Measurements from ENCODE around the gene ARHGAP5. TPM values are rescaled to one million over a fixed set of nuclear protein-coding genes. Genes with fewer than 3 reads are reported as not detected.

The ARHGAP5 gene
- total and polyA plus RNA-seq, 7 donors, result 12.8 to 81.8 (median 56.9) TPM

- ATAC-seq (no peak), DNase-seq (no peak)
- H3K9me3 ChIP-seq, result no peaks in the 10 kb centered on the region
- H3K36me3 ChIP-seq (ENCODE audit: insufficient read depth in 1 of 2, low read depth in 1 of 2), result no peaks in the 10 kb centered on the region
- H3K4me1 ChIP-seq, result peaks cover 20% of the 10 kb centered on the region
- peak overlapping the region; percentile 95 for H3K27ac ChIP-seq
- H3K27me3 ChIP-seq (ENCODE audit: insufficient read depth in 3 of 3, low read length in 2 of 3), result no peaks in the 10 kb centered on the region
- peak overlapping the region; percentile 90 for H3K4me3 ChIP-seq
- 66 to 76% (median 66%) methylated on average over 8 of the region's 8 CpGs for WGBS, 3 donors
- no peak for TF ChIP-seq CTCF (IDR thresholded peaks at IDR 0.05)
- intact Hi-C loops (cut with DNase I), result loop anchor here (5.0 to 10.0 kb wide), 5 partner anchors 140 to 560 kb away; no protein-coding TSS in a partner anchor
These were observed 2.1 kb upstream of the ARHGAP5 start for GRCh38 chr14:32074887-32075572.

GRCh38 chr14:32075672-32076277, 1.3 kb upstream of the ARHGAP5 start:
- TF ChIP-seq CTCF (IDR thresholded peaks at IDR 0.05), result no peak
- H3K36me3 ChIP-seq (ENCODE audit: insufficient read depth in 1 of 2, low read depth in 1 of 2), result no peaks in the 10 kb centered on the region
- ATAC-seq (peak; percentile 20 to 65 (median 46)), DNase-seq (no peak)
- H3K27me3 ChIP-seq (ENCODE audit: insufficient read depth in 3 of 3, low read length in 2 of 3), result no peaks in the 10 kb centered on the region
- no peaks in the 10 kb centered on the region for H3K9me3 ChIP-seq
- peaks cover 27% of the 10 kb centered on the region for H3K4me1 ChIP-seq
- intact Hi-C loops (cut with DNase I), result loop anchor here (1.0 to 10.0 kb wide), 8 partner anchors 127 to 561 kb away; partner anchors contain the start of genes RNU6-8 (in 2 of the 2) and RNU6-7 (in 1 of the 2)
- peak overlapping the region; percentile 90 for H3K4me3 ChIP-seq
- H3K27ac ChIP-seq, result peak overlapping the region; percentile 95
- 0% methylated on average over 23 of the region's 23 CpGs for WGBS, 3 donors

GRCh38 chr14:32076278-32077080, 625 bp upstream of the ARHGAP5 start:
- intact Hi-C loops (cut with DNase I), result loop anchor here (1.0 to 10.0 kb wide), 8 partner anchors 126 to 562 kb away; partner anchors contain the start of genes RNU6-8 (in 2 of the 2) and RNU6-7 (in 1 of the 2)
- Histone ChIP-seq H3K36me3 (ENCODE audit: insufficient read depth in 1 of 2, low read depth in 1 of 2) (no peaks in the 10 kb centered on the region), H3K4me1 (peaks cover 31% of the 10 kb centered on the region), H3K9me3 (no peaks in the 10 kb centered on the region), H3K27me3 (ENCODE audit: insufficient read depth in 3 of 3, low read length in 2 of 3) (no peaks in the 10 kb centered on the region), H3K27ac (peak overlapping the region; percentile 95), H3K4me3 (peak overlapping the region; percentile 90)
- WGBS, 3 donors, result 0% methylated on average over 39 to 73 of the region's 76 CpGs
- TF ChIP-seq CTCF (IDR thresholded peaks at IDR 0.05), result no peak
- peak; percentile 91 to 96 (median 93) for ATAC-seq
- peak; percentile 98 for DNase-seq

GRCh38 chr14:32078023-32078857, 1.1 kb downstream of the ARHGAP5 start:
- WGBS, 3 donors, result 3 to 5% (median 4%) methylated on average over 28 of the region's 28 CpGs
- H3K4me3 ChIP-seq, result peak overlapping the region; percentile 90
- H3K9me3 ChIP-seq, result no peaks in the 10 kb centered on the region
- no peaks in the 10 kb centered on the region for H3K36me3 ChIP-seq (ENCODE audit: insufficient read depth in 1 of 2, low read depth in 1 of 2)
- no peak for TF ChIP-seq CTCF (IDR thresholded peaks at IDR 0.05)
- peaks cover 31% of the 10 kb centered on the region for H3K4me1 ChIP-seq
- ATAC-seq (peak in 1 of 4 donors; percentile 9), DNase-seq (peak in 1 of 2 donors; percentile 26)
- H3K27ac ChIP-seq, result peak overlapping the region; percentile 95
- intact Hi-C loops (cut with DNase I), result loop anchor here (5.0 to 10.0 kb wide), 5 partner anchors 143 to 563 kb away; no protein-coding TSS in a partner anchor
- H3K27me3 ChIP-seq (ENCODE audit: insufficient read depth in 3 of 3, low read length in 2 of 3), result no peaks in the 10 kb centered on the region
